Measurements from ENCODE around the gene RHOT2. TPM values are rescaled to one million over a fixed set of nuclear protein-coding genes. Genes with fewer than 3 reads are reported as not detected.

The RHOT2 gene
- total RNA-seq, 2 experiments from 2014 or later, result 128 to 150 TPM

GRCh38 chr16:678858-679813 lies 11.2 kb downstream of the RHOT2 start:
- ChIA-PET CTCF (interaction anchor here (0.7 to 2.9 kb wide), 5 partner anchors 9 to 105 kb away, joined by 3 to 9 read pairs (median 4); partner anchors contain the start of gene RHOT2), POLR2A (interaction anchor here (1.1 kb wide), 1 partner anchor 11 kb away, joined by 3 read pairs; the partner anchor contains the start of gene RHOT2)
- Mint-ChIP-seq H3K36me3 (ENCODE audit: low read depth) (peaks cover 13% of the 10 kb centered on the region), H3K4me3 (peak overlapping the region; percentile 68), H3K27ac (peak overlapping the region; percentile 13), H3K9me3 (no peaks in the 10 kb centered on the region), H3K4me1 (peaks cover 36% of the 10 kb centered on the region), H3K27me3 (peaks cover 3% of the 10 kb centered on the region)
- DNase-seq, result peak; percentile 55

GRCh38 chr16:679814-680624 lies 12.1 kb downstream of the RHOT2 start, which contains the start of gene STUB1:
Gene STUB1 (plus strand): TSS chr16:680410. CDS start chr16:680526, 116 bp downstream.
- DNase-seq, result peak; percentile 87
- H3K9me3 Mint-ChIP-seq, result no peaks in the 10 kb centered on the region
- peaks cover 3% of the 10 kb centered on the region for H3K27me3 Mint-ChIP-seq
- peaks cover 13% of the 10 kb centered on the region for H3K36me3 Mint-ChIP-seq (ENCODE audit: low read depth)
- peaks cover 37% of the 10 kb centered on the region for H3K4me1 Mint-ChIP-seq
- peak within 1 kb of the TSS; percentile 78 for H3K4me3 Mint-ChIP-seq
- peak within 1 kb of the TSS; percentile 85 for H3K27ac Mint-ChIP-seq
- CTCF ChIA-PET, result interaction anchor here (0.5 to 2.9 kb wide), 6 partner anchors 10 to 64 kb away, joined by 3 to 9 read pairs (median 4); partner anchors contain the start of gene RHOT2
- POLR2A ChIA-PET, result interaction anchor here (0.7 to 1.1 kb wide), 2 partner anchors 12 to 127 kb away, joined by 3 to 4 read pairs; partner anchors contain the start of gene RHOT2

DNA sequence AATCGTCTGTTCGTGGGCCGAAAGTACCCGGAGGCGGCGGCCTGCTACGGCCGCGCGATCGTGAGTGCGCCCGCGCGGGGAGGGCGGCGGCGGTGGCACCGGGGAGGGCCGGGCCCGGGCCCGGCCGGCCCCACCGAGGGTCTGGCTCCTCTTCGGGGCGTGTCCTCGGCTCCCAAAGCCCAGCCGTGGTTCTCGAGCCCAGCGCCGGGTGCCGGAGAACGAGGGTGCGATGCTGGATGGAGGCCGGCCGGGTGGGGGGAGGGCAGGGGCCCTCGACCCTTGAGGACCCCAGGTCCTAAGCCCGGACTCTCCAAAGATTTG lies 12.7 kb downstream of the RHOT2 start:
- Mint-ChIP-seq H3K27ac (peak overlapping the region; percentile 9), H3K4me3 (peak overlapping the region; percentile 72), H3K36me3 (ENCODE audit: low read depth) (peaks cover 13% of the 10 kb centered on the region), H3K9me3 (no peaks in the 10 kb centered on the region), H3K27me3 (no peaks in the 10 kb centered on the region), H3K4me1 (peaks cover 35% of the 10 kb centered on the region)
- ChIA-PET POLR2A (interaction anchor here (0.7 kb wide), 1 partner anchor 127 kb away, joined by 4 read pairs; no protein-coding TSS in a partner anchor), CTCF (interaction anchor here (0.5 to 2.9 kb wide), 6 partner anchors 9 to 63 kb away, joined by 3 to 9 read pairs (median 4); partner anchors contain the start of genes RHOT2 and WDR24)
- no peak for DNase-seq

GRCh38 chr16:680967-681745 lies 13.2 kb downstream of the RHOT2 start:
- peak overlapping the region; percentile 48 for H3K27ac Mint-ChIP-seq
- peak overlapping the region; percentile 72 for H3K4me3 Mint-ChIP-seq
- no peak for DNase-seq
- H3K27me3 Mint-ChIP-seq, result no peaks in the 10 kb centered on the region
- POLR2A ChIA-PET, result no interaction called here
- peaks cover 40% of the 10 kb centered on the region for H3K4me1 Mint-ChIP-seq
- CTCF ChIA-PET, result interaction anchor here (0.5 to 2.9 kb wide), 5 partner anchors 9 to 62 kb away, joined by 3 to 9 read pairs (median 4); partner anchors contain the start of genes RHOT2 and WDR24
- no peaks in the 10 kb centered on the region for H3K9me3 Mint-ChIP-seq
- peaks cover 15% of the 10 kb centered on the region for H3K36me3 Mint-ChIP-seq (ENCODE audit: low read depth)

DNA sequence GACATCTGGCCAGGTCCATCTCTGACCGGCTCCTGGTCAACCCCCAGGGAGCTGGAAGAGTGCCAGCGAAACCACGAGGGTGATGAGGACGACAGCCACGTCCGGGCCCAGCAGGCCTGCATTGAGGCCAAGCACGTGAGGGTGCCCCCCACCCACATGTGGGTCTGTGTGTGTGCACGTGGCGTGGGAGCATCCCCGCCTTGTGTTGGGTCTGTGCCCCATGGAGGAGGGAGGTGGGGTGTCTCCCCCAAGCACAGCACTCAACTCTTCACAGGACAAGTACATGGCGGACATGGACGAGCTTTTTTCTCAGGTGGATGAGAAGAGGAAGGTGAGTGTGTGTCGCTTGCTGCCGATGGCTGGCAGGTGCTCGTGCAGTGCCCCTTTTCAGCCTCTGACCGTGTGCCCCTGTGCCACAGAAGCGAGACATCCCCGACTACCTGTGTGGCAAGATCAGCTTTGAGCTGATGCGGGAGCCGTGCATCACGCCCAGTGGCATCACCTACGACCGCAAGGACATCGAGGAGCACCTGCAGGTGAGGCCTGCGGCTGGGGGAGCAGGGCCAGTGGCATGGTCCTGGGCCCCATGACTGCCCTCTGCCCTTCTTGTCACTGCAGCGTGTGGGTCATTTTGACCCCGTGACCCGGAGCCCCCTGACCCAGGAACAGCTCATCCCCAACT lies 14.0 kb downstream of the RHOT2 start:
- POLR2A ChIA-PET, result no interaction called here
- H3K4me3 Mint-ChIP-seq, result peak overlapping the region; percentile 72
- no peaks in the 10 kb centered on the region for H3K27me3 Mint-ChIP-seq
- H3K4me1 Mint-ChIP-seq, result peaks cover 39% of the 10 kb centered on the region
- H3K27ac Mint-ChIP-seq, result peak overlapping the region; percentile 48
- peaks cover 18% of the 10 kb centered on the region for H3K36me3 Mint-ChIP-seq (ENCODE audit: low read depth)
- no peak for DNase-seq
- CTCF ChIA-PET, result interaction anchor here (1.1 to 2.4 kb wide), 2 partner anchors 8 to 14 kb away, joined by 4 to 9 read pairs; partner anchors contain the start of genes RHOT2 and WDR24
- no peaks in the 10 kb centered on the region for H3K9me3 Mint-ChIP-seq

DNA sequence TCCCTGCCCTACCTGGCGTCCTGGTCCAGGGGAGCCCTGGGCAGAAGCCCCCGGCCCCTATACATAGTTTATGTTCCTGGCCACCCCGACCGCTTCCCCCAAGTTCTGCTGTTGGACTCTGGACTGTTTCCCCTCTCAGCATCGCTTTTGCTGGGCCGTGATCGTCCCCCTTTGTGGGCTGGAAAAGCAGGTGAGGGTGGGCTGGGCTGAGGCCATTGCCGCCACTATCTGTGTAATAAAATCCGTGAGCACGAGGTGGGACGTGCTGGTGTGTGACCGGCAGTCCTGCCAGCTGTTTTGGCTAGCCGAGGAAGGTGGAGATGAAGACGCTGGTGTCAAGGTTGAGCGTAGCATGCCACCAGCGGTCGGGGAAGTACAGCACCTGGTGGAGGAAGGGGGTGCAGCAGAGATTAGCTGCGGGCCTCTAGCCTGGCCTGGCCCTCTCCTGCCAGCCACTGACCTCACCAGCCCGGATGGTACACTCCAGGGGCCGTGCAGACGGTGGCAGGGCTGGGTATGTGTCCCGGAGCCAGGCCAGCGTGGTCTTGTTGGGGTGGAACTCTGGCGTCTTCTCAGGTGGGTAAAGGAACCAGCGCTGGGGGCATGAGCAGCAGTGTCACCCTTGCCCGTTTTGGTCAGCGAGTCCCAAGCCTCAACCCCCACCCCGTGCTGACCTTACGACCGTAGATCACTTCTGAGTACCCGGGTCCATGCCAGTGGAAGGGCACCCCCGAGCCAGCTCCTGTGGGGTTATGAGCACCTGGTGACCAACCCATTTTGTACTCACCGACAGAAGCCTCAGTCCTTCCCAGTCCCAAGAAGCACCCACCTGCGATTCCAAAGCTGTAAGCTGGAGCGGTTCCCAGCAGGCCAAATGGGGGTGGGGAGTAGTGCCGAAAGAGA lies 14.8 kb downstream of the RHOT2 start:
- no peak for DNase-seq
- Mint-ChIP-seq H3K27me3 (no peaks in the 10 kb centered on the region), H3K4me1 (peaks cover 41% of the 10 kb centered on the region), H3K4me3 (peak overlapping the region; percentile 72), H3K9me3 (no peaks in the 10 kb centered on the region), H3K36me3 (ENCODE audit: low read depth) (peaks cover 18% of the 10 kb centered on the region), H3K27ac (peak overlapping the region; percentile 66)
- ChIA-PET CTCF (interaction anchor here (1.2 kb wide), 1 partner anchor 15 kb away, joined by 4 read pairs; the partner anchor contains the start of gene RHOT2), POLR2A (no interaction called here)

DNA sequence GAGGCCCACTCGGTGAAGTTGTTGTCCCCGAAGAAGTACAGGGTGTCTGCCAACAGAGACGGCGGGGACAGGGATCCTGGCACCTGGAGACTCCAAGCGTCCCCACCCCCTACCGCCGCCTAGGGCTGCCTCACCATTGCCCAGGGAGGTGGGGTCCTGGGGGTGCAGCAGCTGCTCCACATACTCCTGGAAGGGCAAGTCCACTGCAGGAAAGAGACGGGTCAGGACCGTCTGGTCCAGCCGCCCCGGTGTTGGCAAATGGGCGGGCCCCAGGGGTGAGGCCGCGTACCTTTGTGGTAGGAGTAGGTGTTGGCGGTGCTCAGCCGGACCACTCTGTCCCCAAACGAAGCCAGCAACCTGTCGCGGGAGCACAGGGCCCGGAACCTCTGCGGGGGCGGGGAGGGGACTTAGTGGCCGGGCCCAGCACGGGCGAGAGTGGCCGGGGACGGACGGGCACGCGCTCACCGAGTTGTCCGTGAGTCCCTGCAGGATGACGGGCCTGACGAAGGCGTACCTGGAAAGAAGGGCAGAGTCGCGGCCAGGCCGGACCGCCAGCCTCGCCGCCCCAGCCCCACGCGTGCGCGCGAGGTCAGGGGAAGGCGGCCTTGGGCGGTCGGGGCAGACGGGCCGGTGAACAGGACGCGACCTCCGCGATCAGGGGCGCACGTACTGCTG lies 15.6 kb downstream of the RHOT2 start:
- H3K9me3 Mint-ChIP-seq, result no peaks in the 10 kb centered on the region
- ChIA-PET CTCF (interaction anchor here (1.2 to 1.4 kb wide), 2 partner anchors 10 to 16 kb away, joined by 4 read pairs; partner anchors contain the start of gene RHOT2), POLR2A (no interaction called here)
- peak overlapping the region; percentile 66 for H3K27ac Mint-ChIP-seq
- H3K4me3 Mint-ChIP-seq, result peak overlapping the region; percentile 72
- DNase-seq, result no peak
- H3K36me3 Mint-ChIP-seq (ENCODE audit: low read depth), result peaks cover 18% of the 10 kb centered on the region
- no peaks in the 10 kb centered on the region for H3K27me3 Mint-ChIP-seq
- H3K4me1 Mint-ChIP-seq, result peaks cover 41% of the 10 kb centered on the region

DNA sequence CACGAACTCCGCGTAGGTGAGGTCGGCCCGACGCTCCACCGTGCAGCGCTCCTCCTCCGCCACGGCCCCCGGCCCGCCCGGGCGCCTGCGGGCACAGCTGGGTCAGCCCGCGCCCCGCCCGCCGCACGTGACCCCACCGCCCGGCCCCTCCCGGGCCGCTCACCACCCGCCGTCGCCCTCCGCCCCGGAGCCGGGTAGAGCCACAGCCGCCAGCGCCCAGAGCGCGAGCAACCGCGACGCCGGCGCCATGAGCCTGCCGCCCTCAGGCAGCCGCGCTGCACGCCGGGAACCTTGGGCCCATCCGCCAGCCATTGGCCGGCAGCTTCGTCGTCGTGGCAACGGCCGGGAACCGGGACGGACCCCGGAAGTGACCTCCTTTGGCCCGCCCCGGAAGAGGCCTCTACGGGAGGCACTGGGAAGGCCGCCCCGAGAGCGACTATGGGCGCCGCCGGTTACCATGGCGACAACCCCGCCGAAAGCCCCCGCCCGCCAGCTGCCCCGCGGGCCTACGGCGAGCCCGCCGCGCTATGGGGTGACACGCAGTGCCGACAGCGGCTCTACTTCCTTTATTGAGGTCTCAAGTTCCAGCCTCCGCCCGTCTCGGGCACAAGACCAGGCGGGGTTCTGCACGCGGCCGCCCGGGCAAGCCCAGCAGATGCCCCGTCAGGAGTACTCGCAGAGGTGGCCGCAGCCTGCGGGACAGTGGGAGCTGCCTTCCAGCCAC lies 16.3 kb downstream of the RHOT2 start, which contains the start of gene JMJD8:
Gene JMJD8, minus strand, starts transcription at position 264 of the 724 bp plus-strand sequence. Its CDS starts 15 bp downstream, at position 249.
- peaks cover 45% of the 10 kb centered on the region for H3K4me1 Mint-ChIP-seq
- CTCF ChIA-PET, result interaction anchor here (1.4 kb wide), 1 partner anchor 11 kb away, joined by 4 read pairs; no protein-coding TSS in a partner anchor

GRCh38 chr16:684961-685696 lies 17.2 kb downstream of the RHOT2 start:
- POLR2A ChIA-PET, result interaction anchor here (0.6 kb wide), 1 partner anchor 154 kb away, joined by 3 read pairs; no protein-coding TSS in a partner anchor
- no peak overlapping the region for H3K27ac Mint-ChIP-seq
- peaks cover 49% of the 10 kb centered on the region for H3K4me1 Mint-ChIP-seq

More for the DNA sequence above, 16.3 kb downstream of the RHOT2 start, which contains the start of gene JMJD8:
- H3K27ac Mint-ChIP-seq, result peak within 1 kb of the TSS; percentile 69
- POLR2A ChIA-PET, result interaction anchor here (0.6 kb wide), 2 partner anchors 122 to 153 kb away, joined by 3 to 5 read pairs; no protein-coding TSS in a partner anchor
- H3K27me3 Mint-ChIP-seq, result no peaks in the 10 kb centered on the region
- peaks cover 18% of the 10 kb centered on the region for H3K36me3 Mint-ChIP-seq (ENCODE audit: low read depth)
- peak; percentile 97 for DNase-seq
- no peaks in the 10 kb centered on the region for H3K9me3 Mint-ChIP-seq
- peak within 1 kb of the TSS; percentile 75 for H3K4me3 Mint-ChIP-seq

More at GRCh38 chr16:684961-685696, 17.2 kb downstream of the RHOT2 start:
- no peak overlapping the region for H3K4me3 Mint-ChIP-seq
- no peaks in the 10 kb centered on the region for H3K27me3 Mint-ChIP-seq
- CTCF ChIA-PET, result interaction anchor here (1.3 to 1.4 kb wide), 2 partner anchors 10 to 12 kb away, joined by 4 to 6 read pairs; no protein-coding TSS in a partner anchor
- peaks cover 18% of the 10 kb centered on the region for H3K36me3 Mint-ChIP-seq (ENCODE audit: low read depth)
- DNase-seq, result no peak
- no peaks in the 10 kb centered on the region for H3K9me3 Mint-ChIP-seq
